Kidney (tissue), 14 donors: ENCODE data around the gene PPP1R16B. TPM values are rescaled to one million over a fixed set of nuclear protein-coding genes. Genes with fewer than 3 reads are reported as not detected.

Experiments
- DNase-seq, 5 donors: peaks; one replicate each; pipeline ENCODE4 v3.0.0-alpha.2; 2013 to 2020
- FAIRE-seq: peaks from 2 replicates; lab custom pipeline; 2012; peaks lifted over from hg19 to GRCh38; lab: Jason Lieb, UNC
- H3K27ac ChIP-seq, 2 donors: one replicate each; pipeline ENCODE4 v1.7.0; 2013; ENCODE audit warnings: low read depth in 2 of 2, low read length in 2 of 2, inconsistent platforms in 1 of 2
- H3K27me3 ChIP-seq: one replicate; pipeline ENCODE4 v1.7.1; 2013; ENCODE audit warnings: low read length, inconsistent platforms; ENCODE audit not compliant: control insufficient read depth, insufficient read depth
- H3K36me3 ChIP-seq, 3 donors: one replicate each; pipeline versions ENCODE4 v1.7.0 to v1.7.1; 2013; ENCODE audit warnings: low read length in 3 of 3, control low read depth in 1 of 3, inconsistent platforms in 1 of 3; ENCODE audit not compliant: insufficient read depth in 3 of 3, control insufficient read depth in 2 of 3
- H3K4me1 ChIP-seq, 3 donors: one replicate each; pipeline versions ENCODE4 v1.7.0 to v1.7.1; 2013; ENCODE audit warnings: low read length in 3 of 3, inconsistent platforms in 1 of 3, low read depth in 1 of 3; ENCODE audit not compliant: control insufficient read depth in 2 of 3, insufficient read depth in 2 of 3
- H3K4me3 ChIP-seq, 3 donors: one replicate each; pipeline versions ENCODE4 v1.7.0 to v1.8.1; 2013; ENCODE audit warnings: low read length in 3 of 3, control low read depth in 1 of 3, inconsistent platforms in 1 of 3
- H3K9ac ChIP-seq, 3 donors: one replicate each; pipeline versions ENCODE4 v1.7.0 to v1.7.1; 2013; ENCODE audit warnings: low read length in 3 of 3, control low read depth in 1 of 3, inconsistent platforms in 1 of 3
- H3K9me3 ChIP-seq, 3 donors: one replicate each; pipeline versions ENCODE4 v1.7.0 to v1.7.1; 2013; ENCODE audit warnings: low read length in 3 of 3, control low read depth in 1 of 3, inconsistent platforms in 1 of 3; ENCODE audit not compliant: control insufficient read depth in 2 of 3, insufficient read depth in 1 of 3
- intact Hi-C: fragments of 100-400 bp; cut with DNase I; formaldehyde crosslinking; loops from one replicate; pipeline ENCODE4 v1.11.1; 2022
- polyA plus RNA-seq: library from polyadenylated mRNA; stranded (reverse); fragments of 350-450 nt; fragmentation: Illumina TruSeq; extraction: RNeasy Lipid Tissue Mini Kit (QIAGEN cat#74804); gene quantifications from one replicate; pipeline ENCODE4 v1.2.3, GENCODE V29; 2014; ENCODE audit warnings: low read depth, low replicate concordance; ENCODE audit not compliant: insufficient read depth
- total RNA-seq: library from RNA; stranded (reverse); fragmentation: NEBNext Ultra II Directional; extraction: Animal tissue kit (Norgen Biotek cat#: 25700); gene quantifications from one replicate; pipeline ENCODE4 v1.2.1, GENCODE V29; 2021
- TF ChIP-seq, protein P1 (sequence below): IDR thresholded peaks from 3 replicates; pipeline ENCODE4 v1.5.1; 2012; ENCODE audit warnings: mild to moderate bottlenecking, moderate library complexity, borderline replicate concordance; ENCODE audit not compliant: insufficient read depth; ENCODE audit errors: extremely low read depth
- donor health status: control.
- donor health status: control.
- donor health status: control.
- donor health status: control.
- donor health status: control.
- donor health status: DM: yes; HTN: yes; CAD: no.
- donor health status: Normal renal cell carcinoma (clear cell type).

The PPP1R16B gene
- total and polyA plus RNA-seq, 2 donors from 2014 or later: 11.5 to 29.4 TPM

- TF ChIP-seq, protein P1, sequence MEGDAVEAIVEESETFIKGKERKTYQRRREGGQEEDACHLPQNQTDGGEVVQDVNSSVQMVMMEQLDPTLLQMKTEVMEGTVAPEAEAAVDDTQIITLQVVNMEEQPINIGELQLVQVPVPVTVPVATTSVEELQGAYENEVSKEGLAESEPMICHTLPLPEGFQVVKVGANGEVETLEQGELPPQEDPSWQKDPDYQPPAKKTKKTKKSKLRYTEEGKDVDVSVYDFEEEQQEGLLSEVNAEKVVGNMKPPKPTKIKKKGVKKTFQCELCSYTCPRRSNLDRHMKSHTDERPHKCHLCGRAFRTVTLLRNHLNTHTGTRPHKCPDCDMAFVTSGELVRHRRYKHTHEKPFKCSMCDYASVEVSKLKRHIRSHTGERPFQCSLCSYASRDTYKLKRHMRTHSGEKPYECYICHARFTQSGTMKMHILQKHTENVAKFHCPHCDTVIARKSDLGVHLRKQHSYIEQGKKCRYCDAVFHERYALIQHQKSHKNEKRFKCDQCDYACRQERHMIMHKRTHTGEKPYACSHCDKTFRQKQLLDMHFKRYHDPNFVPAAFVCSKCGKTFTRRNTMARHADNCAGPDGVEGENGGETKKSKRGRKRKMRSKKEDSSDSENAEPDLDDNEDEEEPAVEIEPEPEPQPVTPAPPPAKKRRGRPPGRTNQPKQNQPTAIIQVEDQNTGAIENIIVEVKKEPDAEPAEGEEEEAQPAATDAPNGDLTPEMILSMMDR: no peak
- Histone ChIP-seq H3K4me1 (peaks cover 0 to 11% (median 0%) of the 10 kb centered on the region in 3 donors), H3K27ac (no peak within 1 kb of the TSS), H3K27me3 (no peaks in the 10 kb centered on the region), H3K4me3 (peak within 1 kb of the TSS; percentile 51 to 59 (median 55)), H3K9ac (no peak within 1 kb of the TSS), H3K9me3 (no peaks in the 10 kb centered on the region), H3K36me3 (no peaks in the 10 kb centered on the region)
- intact Hi-C loops: loop anchor here (10.0 kb wide), 1 partner anchor 118 kb away; no protein-coding TSS in a partner anchor
- peak; percentile 88 for FAIRE-seq
- DNase-seq: peak; percentile 98 to 99 (median 98)
Measured at GRCh38 chr20:38926142-38926933, 120.8 kb downstream of the PPP1R16B start, which contains the start of gene FAM83D. Gene FAM83D (plus strand): TSS chr20:38926417. CDS start chr20:38926443, 26 bp downstream.

- DNase-seq (peak in 2 of 5 donors; percentile 14 to 19), FAIRE-seq (no peak)
- intact Hi-C loops: loop anchor here (10.0 kb wide), 1 partner anchor 118 kb away; no protein-coding TSS in a partner anchor
- Histone ChIP-seq H3K36me3 (no peaks in the 10 kb centered on the region), H3K4me1 (peaks cover 0 to 11% (median 0%) of the 10 kb centered on the region in 3 donors), H3K4me3 (peak overlapping the region; percentile 51 to 59 (median 55)), H3K9me3 (no peaks in the 10 kb centered on the region), H3K27me3 (no peaks in the 10 kb centered on the region), H3K9ac (no peak overlapping the region), H3K27ac (no peak overlapping the region)
- TF ChIP-seq, protein P1: no peak
Measured at GRCh38 chr20:38926934-38927616, 121.6 kb downstream of the PPP1R16B start.

- DNase-seq (no peak), FAIRE-seq (no peak)
- no peaks in the 10 kb centered on the region for H3K36me3 ChIP-seq
- TF ChIP-seq, protein P1: no peak
- H3K9me3 ChIP-seq: no peaks in the 10 kb centered on the region
- H3K9ac ChIP-seq: no peak overlapping the region
- peak overlapping the region; percentile 0 to 41 (median 32) for H3K4me3 ChIP-seq
- no peak overlapping the region for H3K27ac ChIP-seq
- H3K27me3 ChIP-seq: no peaks in the 10 kb centered on the region
- intact Hi-C loops: loop anchor here (10.0 kb wide), 1 partner anchor 117 kb away; no protein-coding TSS in a partner anchor
- H3K4me1 ChIP-seq: peaks cover 0 to 11% (median 0%) of the 10 kb centered on the region in 3 donors
Measured at GRCh38 chr20:38927902-38928578, 122.5 kb downstream of the PPP1R16B start.
